HL-60 (cell line): Measurements from ENCODE around the gene MOB3A.

Source experiments
- POLR2AphosphoS5 ChIP-seq: IDR thresholded peaks from 2 replicates; pipeline ENCODE4 v1.6.1; 2012; ENCODE audit warnings: low read depth
- TF ChIP-seq, protein P1 (sequence below): IDR thresholded peaks from one replicate; pipeline ENCODE4 v1.5.1; 2011; ENCODE audit warnings: low read length, control low read depth, inconsistent platforms; ENCODE audit not compliant: insufficient read depth
- TF ChIP-seq, protein P2 (sequence below): IDR thresholded peaks from 2 replicates; pipeline ENCODE4 v1.6.1; 2012; ENCODE audit warnings: low read depth; ENCODE audit not compliant: insufficient replicate concordance

- TF ChIP-seq, protein P1, sequence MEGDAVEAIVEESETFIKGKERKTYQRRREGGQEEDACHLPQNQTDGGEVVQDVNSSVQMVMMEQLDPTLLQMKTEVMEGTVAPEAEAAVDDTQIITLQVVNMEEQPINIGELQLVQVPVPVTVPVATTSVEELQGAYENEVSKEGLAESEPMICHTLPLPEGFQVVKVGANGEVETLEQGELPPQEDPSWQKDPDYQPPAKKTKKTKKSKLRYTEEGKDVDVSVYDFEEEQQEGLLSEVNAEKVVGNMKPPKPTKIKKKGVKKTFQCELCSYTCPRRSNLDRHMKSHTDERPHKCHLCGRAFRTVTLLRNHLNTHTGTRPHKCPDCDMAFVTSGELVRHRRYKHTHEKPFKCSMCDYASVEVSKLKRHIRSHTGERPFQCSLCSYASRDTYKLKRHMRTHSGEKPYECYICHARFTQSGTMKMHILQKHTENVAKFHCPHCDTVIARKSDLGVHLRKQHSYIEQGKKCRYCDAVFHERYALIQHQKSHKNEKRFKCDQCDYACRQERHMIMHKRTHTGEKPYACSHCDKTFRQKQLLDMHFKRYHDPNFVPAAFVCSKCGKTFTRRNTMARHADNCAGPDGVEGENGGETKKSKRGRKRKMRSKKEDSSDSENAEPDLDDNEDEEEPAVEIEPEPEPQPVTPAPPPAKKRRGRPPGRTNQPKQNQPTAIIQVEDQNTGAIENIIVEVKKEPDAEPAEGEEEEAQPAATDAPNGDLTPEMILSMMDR = no peak
- TF ChIP-seq POLR2AphosphoS5 = no peak
- TF ChIP-seq, protein P2, sequence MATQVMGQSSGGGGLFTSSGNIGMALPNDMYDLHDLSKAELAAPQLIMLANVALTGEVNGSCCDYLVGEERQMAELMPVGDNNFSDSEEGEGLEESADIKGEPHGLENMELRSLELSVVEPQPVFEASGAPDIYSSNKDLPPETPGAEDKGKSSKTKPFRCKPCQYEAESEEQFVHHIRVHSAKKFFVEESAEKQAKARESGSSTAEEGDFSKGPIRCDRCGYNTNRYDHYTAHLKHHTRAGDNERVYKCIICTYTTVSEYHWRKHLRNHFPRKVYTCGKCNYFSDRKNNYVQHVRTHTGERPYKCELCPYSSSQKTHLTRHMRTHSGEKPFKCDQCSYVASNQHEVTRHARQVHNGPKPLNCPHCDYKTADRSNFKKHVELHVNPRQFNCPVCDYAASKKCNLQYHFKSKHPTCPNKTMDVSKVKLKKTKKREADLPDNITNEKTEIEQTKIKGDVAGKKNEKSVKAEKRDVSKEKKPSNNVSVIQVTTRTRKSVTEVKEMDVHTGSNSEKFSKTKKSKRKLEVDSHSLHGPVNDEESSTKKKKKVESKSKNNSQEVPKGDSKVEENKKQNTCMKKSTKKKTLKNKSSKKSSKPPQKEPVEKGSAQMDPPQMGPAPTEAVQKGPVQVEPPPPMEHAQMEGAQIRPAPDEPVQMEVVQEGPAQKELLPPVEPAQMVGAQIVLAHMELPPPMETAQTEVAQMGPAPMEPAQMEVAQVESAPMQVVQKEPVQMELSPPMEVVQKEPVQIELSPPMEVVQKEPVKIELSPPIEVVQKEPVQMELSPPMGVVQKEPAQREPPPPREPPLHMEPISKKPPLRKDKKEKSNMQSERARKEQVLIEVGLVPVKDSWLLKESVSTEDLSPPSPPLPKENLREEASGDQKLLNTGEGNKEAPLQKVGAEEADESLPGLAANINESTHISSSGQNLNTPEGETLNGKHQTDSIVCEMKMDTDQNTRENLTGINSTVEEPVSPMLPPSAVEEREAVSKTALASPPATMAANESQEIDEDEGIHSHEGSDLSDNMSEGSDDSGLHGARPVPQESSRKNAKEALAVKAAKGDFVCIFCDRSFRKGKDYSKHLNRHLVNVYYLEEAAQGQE = no peak
Measured at GRCh38 chr19:2035590-2035991, 60.5 kb downstream of the MOB3A start.
